HepG2 (cell line): Measurements from ENCODE around the gene HEPH.

Experiments used
- IRF1 ChIP-seq: sonication (generic); formaldehyde crosslinking; IDR thresholded peaks from 2 replicates; pipeline ENCODE4 v1.4.0; 2020; ENCODE audit warnings: low read depth, mild to moderate bottlenecking, missing genetic modification reagents
- MYC ChIP-seq: sonication (generic); formaldehyde crosslinking; IDR thresholded peaks from 2 replicates; pipeline ENCODE4 v1.9.0; 2021; ENCODE audit warnings: missing genetic modification reagents, borderline replicate concordance
- PHF8 ChIP-seq: sonication (generic); formaldehyde crosslinking; IDR thresholded peaks from 2 replicates; pipeline ENCODE4 v1.5.0; 2020; ENCODE audit warnings: missing genetic modification reagents
- ZC3H4 ChIP-seq: sonication (generic); formaldehyde crosslinking; IDR thresholded peaks from 2 replicates; pipeline ENCODE4 v1.4.0; 2020; ENCODE audit warnings: missing genetic modification reagents, borderline replicate concordance

- TF ChIP-seq MYC (CRISPR knock-in tag): no peak
- TF ChIP-seq ZC3H4 (CRISPR knock-in tag): no peak
- TF ChIP-seq PHF8 (CRISPR knock-in tag): no peak
- TF ChIP-seq IRF1 (CRISPR knock-in tag): no peak
These were observed 600 bp upstream of the HEPH start for GRCh38 chrX:66163447-66163846.
